Fibroblast of villous mesenchyme (primary cell): ENCODE data around the gene MAGEA2. TPM values are rescaled to one million over a fixed set of nuclear protein-coding genes. Genes with fewer than 3 reads are reported as not detected.
"Not testable (repeated sequence)": the region's sequence is repeated elsewhere in the genome, so short reads cannot be mapped to it uniquely, and the experiment has no call there.

Experiments used
- DNase-seq: peaks from one replicate; pipeline ENCODE4 v3.0.0-alpha.2; 2010; ENCODE audit warnings: low read depth
- H3K4me3 ChIP-seq: 2 replicates; pipeline ENCODE4 v1.5.1; 2011; ENCODE audit warnings: low read depth, mild to moderate bottlenecking, low read length
- total RNA-seq: library from RNA; depleted of rRNA; stranded (reverse); fragments of >200 nt; gene quantifications from 2 replicates; pipeline ENCODE4 v1.2.3, GENCODE V29; 2012
- TF ChIP-seq, protein P1 (sequence below): IDR thresholded peaks from 2 replicates; pipeline ENCODE4 v1.5.1; 2012; ENCODE audit warnings: low read depth, mild to moderate bottlenecking, low read length; ENCODE audit not compliant: insufficient read depth

MAGEA2 gene
- total RNA-seq = not detected in 2 replicates

DNA sequence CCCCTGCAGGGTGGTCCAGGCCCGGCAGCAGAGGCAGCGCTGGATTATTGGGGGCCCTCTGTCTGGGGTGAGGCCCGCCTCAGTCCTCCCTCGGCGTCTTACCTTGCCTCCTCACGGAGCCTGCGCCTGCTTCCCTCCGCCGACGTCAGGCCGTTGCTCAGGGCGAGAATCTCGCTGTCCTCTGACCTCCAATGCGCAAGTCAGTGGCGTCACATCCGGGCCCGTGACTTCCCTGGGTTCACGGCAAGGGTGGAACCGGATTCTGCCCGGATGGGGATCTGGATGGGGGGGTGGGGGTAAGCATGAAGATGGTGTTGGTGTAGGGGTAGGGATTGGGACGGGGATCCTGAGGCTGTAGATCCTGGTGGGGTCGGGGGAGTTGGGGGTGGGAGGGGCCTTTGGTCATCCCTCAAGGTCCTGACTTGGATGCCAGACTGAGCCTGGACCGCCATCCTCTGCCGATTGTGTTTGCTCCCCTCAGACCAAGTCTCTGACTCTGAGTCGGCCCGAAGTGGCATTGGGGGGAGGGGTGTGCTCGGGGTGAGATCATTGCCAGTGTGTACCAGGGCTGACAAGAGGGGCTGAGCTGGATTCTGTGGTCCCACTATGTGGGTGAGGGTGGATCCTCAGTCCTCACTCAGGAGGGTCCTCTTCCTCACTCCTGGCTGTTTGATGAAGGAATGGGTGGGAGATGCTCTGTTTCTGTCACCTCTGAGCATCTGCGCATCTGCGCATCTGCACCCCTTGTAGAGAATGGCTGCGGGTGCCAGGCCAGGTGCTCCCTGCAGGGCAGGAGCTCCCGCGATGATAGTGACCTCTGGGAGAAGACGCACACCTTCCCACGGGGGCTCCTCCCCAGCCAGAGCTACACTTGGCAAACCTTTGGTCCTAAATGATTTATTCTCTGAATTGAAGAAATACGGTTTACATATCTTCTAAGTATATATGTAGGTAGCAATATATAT is at the start of gene MAGEA2:
MAGEA2 (minus strand) TSS at position 157 of the 965 bp plus-strand sequence. CDS start 2,479 bp downstream, outside the sequence.
- not testable (repeated sequence) for DNase-seq, H3K4me3 ChIP-seq

DNA sequence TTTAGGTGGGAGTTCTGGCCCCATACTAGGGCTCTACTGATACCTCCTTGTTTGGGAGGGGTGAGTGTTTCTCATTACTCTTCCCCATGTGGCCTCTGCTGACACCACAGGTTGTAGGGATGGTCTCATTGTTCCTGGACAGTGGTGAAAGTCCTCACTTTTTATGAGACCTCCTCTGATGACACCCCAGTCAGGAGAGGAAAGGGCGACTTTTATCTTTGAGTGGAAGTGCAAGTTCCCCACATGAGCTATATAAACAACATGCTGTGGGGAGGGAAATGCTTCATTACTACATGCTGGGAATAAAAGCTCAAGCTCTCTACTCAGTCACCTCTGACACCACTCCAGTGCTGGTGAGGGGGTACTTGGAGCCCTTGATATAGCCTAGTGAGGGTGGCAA is 45.3 kb upstream of the MAGEA2 start:
- TF ChIP-seq, protein P1, sequence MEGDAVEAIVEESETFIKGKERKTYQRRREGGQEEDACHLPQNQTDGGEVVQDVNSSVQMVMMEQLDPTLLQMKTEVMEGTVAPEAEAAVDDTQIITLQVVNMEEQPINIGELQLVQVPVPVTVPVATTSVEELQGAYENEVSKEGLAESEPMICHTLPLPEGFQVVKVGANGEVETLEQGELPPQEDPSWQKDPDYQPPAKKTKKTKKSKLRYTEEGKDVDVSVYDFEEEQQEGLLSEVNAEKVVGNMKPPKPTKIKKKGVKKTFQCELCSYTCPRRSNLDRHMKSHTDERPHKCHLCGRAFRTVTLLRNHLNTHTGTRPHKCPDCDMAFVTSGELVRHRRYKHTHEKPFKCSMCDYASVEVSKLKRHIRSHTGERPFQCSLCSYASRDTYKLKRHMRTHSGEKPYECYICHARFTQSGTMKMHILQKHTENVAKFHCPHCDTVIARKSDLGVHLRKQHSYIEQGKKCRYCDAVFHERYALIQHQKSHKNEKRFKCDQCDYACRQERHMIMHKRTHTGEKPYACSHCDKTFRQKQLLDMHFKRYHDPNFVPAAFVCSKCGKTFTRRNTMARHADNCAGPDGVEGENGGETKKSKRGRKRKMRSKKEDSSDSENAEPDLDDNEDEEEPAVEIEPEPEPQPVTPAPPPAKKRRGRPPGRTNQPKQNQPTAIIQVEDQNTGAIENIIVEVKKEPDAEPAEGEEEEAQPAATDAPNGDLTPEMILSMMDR = no peak
- H3K4me3 ChIP-seq = no peak overlapping the region
- no peak for DNase-seq

DNA sequence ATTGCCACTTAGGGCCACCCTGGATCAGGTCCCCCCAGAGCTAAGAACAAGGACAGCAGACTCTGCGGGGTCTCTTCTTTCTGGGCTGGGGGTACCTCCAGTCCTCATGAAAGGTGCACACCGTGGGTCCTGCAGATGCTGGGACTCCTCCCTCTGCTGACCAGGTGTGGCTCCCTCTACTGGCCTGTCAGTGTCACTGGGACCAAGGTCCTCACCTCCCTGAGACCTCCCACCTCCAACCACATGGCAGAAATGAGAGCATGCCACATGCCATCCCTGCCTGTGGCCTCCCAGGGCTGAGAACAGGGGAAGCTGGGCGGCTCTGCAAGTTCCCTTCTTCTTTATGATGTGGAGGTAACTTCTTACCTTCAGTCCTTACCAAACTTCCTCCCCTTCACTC is 33.4 kb upstream of the MAGEA2 start:
- DNase-seq, H3K4me3 ChIP-seq: not testable (repeated sequence)

- DNase-seq, H3K4me3 ChIP-seq: not testable (repeated sequence)
These were observed 16.1 kb upstream of the MAGEA2 start, which contains the start of gene MAGEA6 for GRCh38 chrX:152769549-152770289. Gene MAGEA6, minus strand, starts transcription at chrX:152769689. Its CDS starts 2,039 bp downstream, at chrX:152767650.

DNA sequence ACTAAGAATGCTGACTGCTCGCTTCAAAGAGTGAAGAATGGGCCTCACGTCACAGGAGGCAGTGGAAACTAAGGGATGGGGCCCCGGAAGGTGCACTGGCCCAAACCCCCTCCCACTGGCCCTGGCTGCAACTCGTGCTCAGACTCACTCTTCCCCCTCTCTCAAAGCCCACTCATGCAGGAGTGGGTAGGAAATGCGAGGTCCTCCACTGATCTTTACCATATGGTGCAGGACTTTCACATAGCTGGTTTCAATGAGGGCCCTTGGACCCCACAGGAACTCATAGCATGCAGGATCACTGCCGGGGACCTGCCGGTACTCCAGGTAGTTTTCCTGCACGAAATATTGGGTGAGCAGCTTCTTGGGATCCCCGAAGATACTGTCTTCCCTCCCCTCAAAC is 12.9 kb upstream of the MAGEA2 start:
- not testable (repeated sequence) for H3K4me3 ChIP-seq, DNase-seq

GRCh38 chrX:152761582-152761981 is 7.9 kb upstream of the MAGEA2 start:
- H3K4me3 ChIP-seq, DNase-seq: not testable (repeated sequence)

DNA sequence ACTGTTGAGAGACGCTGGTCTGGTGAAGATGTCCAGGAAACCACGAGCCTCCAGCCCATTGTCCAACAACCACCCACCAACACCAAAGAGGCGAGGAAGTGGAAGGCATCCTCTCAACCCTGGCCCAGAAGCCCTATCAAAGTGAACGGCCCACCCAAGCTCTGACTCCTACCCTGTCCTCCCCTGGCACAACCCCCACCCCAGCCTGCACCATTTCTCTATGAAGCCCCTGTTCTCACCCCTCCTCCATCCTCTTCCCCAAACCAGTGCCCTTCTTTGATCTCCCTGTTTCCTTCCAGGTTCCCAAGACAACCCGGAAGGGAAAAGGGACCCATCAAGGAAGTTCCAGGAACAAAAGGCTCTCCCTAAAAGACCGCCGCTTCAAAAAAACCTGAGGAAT is 5.9 kb upstream of the MAGEA2 start:
- not testable (repeated sequence) for DNase-seq, H3K4me3 ChIP-seq

DNA sequence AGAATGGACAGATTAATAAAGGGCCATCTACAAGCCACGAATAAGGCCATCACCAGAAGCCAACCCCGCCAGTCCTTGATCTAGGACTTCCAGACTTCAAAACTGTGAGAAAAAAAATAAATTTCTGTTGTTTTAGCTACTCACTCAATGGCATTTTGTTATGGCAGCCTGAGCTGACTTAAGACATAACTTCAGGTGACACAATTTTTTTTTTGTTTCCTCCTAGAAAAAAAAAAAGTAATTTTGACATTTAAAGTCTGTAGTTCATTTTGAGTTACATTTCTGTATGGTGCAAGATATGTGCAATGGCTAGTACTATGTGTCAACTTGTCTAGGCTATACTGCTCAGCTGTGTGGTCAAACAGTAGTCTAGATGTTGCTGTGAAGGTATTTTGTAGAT is 5.3 kb upstream of the MAGEA2 start, which contains the start of gene CSAG3:
CSAG3 (plus strand) TSS at position 301 of the 400 bp plus-strand sequence.
- not testable (repeated sequence) for H3K4me3 ChIP-seq, DNase-seq

- DNase-seq, H3K4me3 ChIP-seq: not testable (repeated sequence)
These were observed 1.2 kb upstream of the MAGEA2 start for GRCh38 chrX:152754871-152755270.

- TF ChIP-seq, protein P1 = no peak
- H3K4me3 ChIP-seq = no peak overlapping the region
- no peak for DNase-seq
These were observed 15.1 kb downstream of the MAGEA2 start for GRCh38 chrX:152738560-152738959.

GRCh38 chrX:152736528-152736927 is 17.1 kb downstream of the MAGEA2 start:
- not testable (repeated sequence) for H3K4me3 ChIP-seq, DNase-seq
